Mucosa of descending colon (tissue), 3 donors: ENCODE data around the gene SHC2. TPM values are rescaled to one million over a fixed set of nuclear protein-coding genes. Genes with fewer than 3 reads are reported as not detected.

Experiments
- ATAC-seq: fragments of 200-7000 bp; cut with Tn5 transposase; one replicate; pipeline ENCODE4 v1.9.1; 2020; ENCODE audit warnings: mild to moderate bottlenecking, moderate library complexity
- DNase-seq, 3 donors: peaks; one replicate each; pipeline ENCODE4 v3.0.0-alpha.2; 2020
- H3K36me3 ChIP-seq: fragments of 200-600 bp; one replicate; pipeline ENCODE4 v1.8.0; 2021; ENCODE audit warnings: low read depth, mild to moderate bottlenecking
- H3K4me1 ChIP-seq: fragments of 200-600 bp; one replicate; pipeline ENCODE4 v1.8.0; 2021; ENCODE audit warnings: low read depth, mild to moderate bottlenecking
- H3K4me3 ChIP-seq: fragments of 200-600 bp; one replicate; pipeline ENCODE4 v1.8.0; 2021; ENCODE audit warnings: mild to moderate bottlenecking
- H3K9me3 ChIP-seq: fragments of 200-600 bp; one replicate; pipeline ENCODE4 v1.8.0; 2021; ENCODE audit warnings: mild to moderate bottlenecking
- CTCF ChIP-seq: fragments of 200-600 bp; IDR thresholded peaks from one replicate; pipeline ENCODE4 v1.8.0; 2022; ENCODE audit warnings: antibody characterized with exemption, mild to moderate bottlenecking
- intact Hi-C, 2 donors: fragments of 100-400 bp; cut with DNase I in 1 of 2; cut with micrococcal nuclease in 1 of 2; formaldehyde crosslinking; loops; one replicate each; pipeline versions ENCODE4 v1.11.0 to v1.11.1; 2022; cut with DNase I, micrococcal nuclease
- total RNA-seq, 3 donors: library from RNA; stranded (reverse); fragmentation: NEBNext Ultra II Directional in 2 of 3; extraction: Animal tissue kit (Norgen Biotek cat#: 25700) in 2 of 3; gene quantifications; one replicate each; pipeline versions ENCODE4 v1.2.1 to v1.2.4, GENCODE V29; 2021 to 2023
- donor health status: DM: no; HTN: no; CAD: no; lungs with moderate emphysema.
- donor health status: DM: no; HTN: no; CAD: no.
- donor health status: DM: no; HTN: yes; CAD: no.

The SHC2 gene
- total RNA-seq, 3 donors from 2014 or later, result 5.3 to 39.3 (median 6.0) TPM

- no peak for ATAC-seq
- intact Hi-C loops, result no loop called here
- TF ChIP-seq CTCF, result no peak
- DNase-seq, result no peak
- Histone ChIP-seq H3K4me1 (no peaks in the 10 kb centered on the region), H3K9me3 (no peaks in the 10 kb centered on the region), H3K36me3 (no peaks in the 10 kb centered on the region), H3K4me3 (no peak overlapping the region)
Measured at GRCh38 chr19:367561-367960, 93.3 kb downstream of the SHC2 start.

- Histone ChIP-seq H3K9me3 (no peaks in the 10 kb centered on the region), H3K36me3 (no peaks in the 10 kb centered on the region), H3K4me1 (no peaks in the 10 kb centered on the region), H3K4me3 (no peak overlapping the region)
- no peak for TF ChIP-seq CTCF
- no peak for DNase-seq
- intact Hi-C loops, result no loop called here
- no peak for ATAC-seq
Measured at GRCh38 chr19:366951-367350, 93.9 kb downstream of the SHC2 start.

Other genes with a start within 250 kb of the SHC2 start
- 100 to 1,000 TPM in 1 of 3 donors, 10 to 100 TPM in 2; 41.9 to 107 (median 75.4) TPM for gene PLPP2, start 169.6 kb downstream of the SHC2 start, total RNA-seq
- 10 to 100 TPM; 13.4 to 28.3 (median 13.7) TPM for gene MIER2, start 116.2 kb downstream of the SHC2 start, total RNA-seq
- 1 to 10 TPM in 1 of 3 donors, under 1 TPM in 2; 0.17 to 1.7 (median 0.65) TPM for gene C2CD4C, start 51.9 kb downstream of the SHC2 start, total RNA-seq
- gene MADCAM1, start 35.5 kb upstream of the SHC2 start, total RNA-seq, result 1 to 10 TPM; 2.3 to 4.3 (median 4.1) TPM
- gene TPGS1, start 46.5 kb upstream of the SHC2 start, total RNA-seq, result 10 to 100 TPM; 15.5 to 20.6 (median 16.0) TPM
- gene CDC34, start 70.7 kb upstream of the SHC2 start, total RNA-seq, result 10 to 100 TPM; 64.6 to 78.0 (median 71.2) TPM
- gene GZMM, start 83.0 kb upstream of the SHC2 start, total RNA-seq, result 1 to 10 TPM in 2 of 3 donors, under 1 TPM in 1; 0.76 to 1.4 (median 1.4) TPM
- gene BSG, start 111.6 kb upstream of the SHC2 start, total RNA-seq, result 1,000 to 10,000 TPM in 1 of 3 donors, 100 to 1,000 TPM in 2; 695 to 1,536 (median 896) TPM
- under 1 TPM; 0.12 to 0.89 (median 0.17) TPM for gene HCN2, start 128.8 kb upstream of the SHC2 start, total RNA-seq
- gene POLRMT, start 172.5 kb upstream of the SHC2 start, total RNA-seq, result 10 to 100 TPM; 48.3 to 61.1 (median 51.1) TPM
- under 1 TPM in 2 of 3 donors, not detected in 1; 0.23 to 0.82 TPM for gene FGF22, start 178.8 kb upstream of the SHC2 start, total RNA-seq
- gene RNF126, start 202.2 kb upstream of the SHC2 start, total RNA-seq, result 10 to 100 TPM; 47.5 to 69.1 (median 62.0) TPM
- gene FSTL3, start 215.4 kb upstream of the SHC2 start, total RNA-seq, result 10 to 100 TPM in 2 of 3 donors, 1 to 10 TPM in 1; 2.6 to 25.0 (median 12.8) TPM
- not detected for gene PRSS57, start 234.4 kb upstream of the SHC2 start, total RNA-seq
- gene PALM, start 247.9 kb upstream of the SHC2 start, total RNA-seq, result 10 to 100 TPM in 2 of 3 donors, 1 to 10 TPM in 1; 8.1 to 58.4 (median 13.0) TPM